Esophagus squamous epithelium (tissue), 4 donors: Measurements from ENCODE around the gene BMPR1B.

Experiments used
- CTCF ChIP-seq, 6 experiments: fragments of 450-650 bp in 4 of 6; fragments of 200-600 bp in 2 of 6; sonication (generic) in 2 of 6; IDR thresholded peaks; one replicate each; pipeline ENCODE4 v1.5.1; 2016 to 2019; ENCODE audit warnings: antibody characterized with exemption in 6 of 6, mild to moderate bottlenecking in 4 of 6, moderate library complexity in 4 of 6
- POLR2A ChIP-seq, 4 donors: fragments of 450-650 bp; IDR thresholded peaks; one replicate each; pipeline ENCODE4 v1.6.1; 2017; ENCODE audit warnings: antibody characterized with exemption in 4 of 4, mild to moderate bottlenecking in 4 of 4, moderate library complexity in 3 of 4

- TF ChIP-seq CTCF (IDR thresholded peaks at IDR 0.05) (no peak), POLR2A (IDR thresholded peaks at IDR 0.05) (no peak)
Measured at GRCh38 chr4:95091272-95091671, 333.5 kb downstream of the BMPR1B start.
